A673 (cell line): Measurements from ENCODE around the gene EFR3B. TPM values are rescaled to one million over a fixed set of nuclear protein-coding genes. Genes with fewer than 3 reads are reported as not detected.
"Not testable (repeated sequence)": the region's sequence is repeated elsewhere in the genome, so short reads cannot be mapped to it uniquely, and the experiment has no call there.

ENCODE experiments used
- BruUV-seq: library from RNA; stranded (reverse); fragments of 400-500 nt; replicated peaks from 2 replicates; lab custom pipeline; 2021; lab: Mats Ljungman, UMichigan
- CTCF ChIA-PET: fragments of 300-600 bp; sonication (Branson Sonifier 250); formaldehyde crosslinking; loops from one replicate; lab custom pipeline; 2022; ENCODE audit warnings: antibody characterized with exemption; lab: Charles Lee
- POLR2A ChIA-PET: fragments of 300-600 bp; sonication (Branson Sonifier 250); formaldehyde crosslinking; loops from one replicate; lab custom pipeline; 2022; ENCODE audit warnings: antibody characterized with exemption; ENCODE audit not compliant: low non-redundant PET; lab: Charles Lee
- DNase-seq: peaks from one replicate; pipeline ENCODE4 v3.0.0-alpha.2; 2015; ENCODE audit warnings: low spot score
- H3K27ac ChIP-seq: fragments of 200-600 bp; sonication (generic); 2 replicates; pipeline ENCODE4 v1.5.1; 2016; ENCODE audit warnings: mixed run types, low read depth, mild to moderate bottlenecking, mixed read lengths, antibody characterized with exemption, low read length; ENCODE audit not compliant: poor library complexity, severe bottlenecking
- H3K27me3 ChIP-seq: fragments of 200-600 bp; sonication (generic); replicated peaks from 2 replicates; pipeline ENCODE4 v1.6.1; 2017; ENCODE audit warnings: mixed run types, low read depth, mild to moderate bottlenecking, mixed read lengths, antibody characterized with exemption, low read length; ENCODE audit not compliant: insufficient read depth, poor library complexity
- H3K36me3 ChIP-seq: fragments of 200-600 bp; sonication (generic); 2 replicates; pipeline ENCODE4 v1.6.1; 2016; ENCODE audit warnings: mixed run types, mild to moderate bottlenecking, mixed read lengths, antibody characterized with exemption, low read length; ENCODE audit not compliant: insufficient read depth, poor library complexity, severe bottlenecking
- H3K4me1 ChIP-seq: fragments of 200-600 bp; sonication (generic); 2 replicates; pipeline ENCODE4 v1.6.1; 2017; ENCODE audit warnings: mixed run types, mild to moderate bottlenecking, mixed read lengths, antibody characterized with exemption, low read length; ENCODE audit not compliant: insufficient read depth, poor library complexity, severe bottlenecking
- H3K4me3 ChIP-seq: fragments of 200-600 bp; sonication (generic); 2 replicates; pipeline ENCODE4 v1.5.1; 2016; ENCODE audit warnings: low read depth, mixed run types, mild to moderate bottlenecking, mixed read lengths, low read length; ENCODE audit not compliant: poor library complexity, severe bottlenecking
- H3K9me3 ChIP-seq: fragments of 200-600 bp; sonication (generic); 2 replicates; pipeline ENCODE4 v1.6.1; 2016; ENCODE audit warnings: mixed run types, low read depth, mild to moderate bottlenecking, mixed read lengths, antibody characterized with exemption, low read length; ENCODE audit not compliant: poor library complexity, severe bottlenecking
- EZH2 ChIP-seq: fragments of 200-600 bp; sonication (generic); IDR thresholded peaks from 2 replicates; pipeline ENCODE4 v1.6.1; 2017; ENCODE audit warnings: borderline replicate concordance, low read depth, mild to moderate bottlenecking, mixed read lengths, antibody characterized with exemption, low read length; ENCODE audit not compliant: poor library complexity, severe bottlenecking
- intact Hi-C: fragments of 100-400 bp; cut with micrococcal nuclease; formaldehyde crosslinking; loops from one replicate; pipeline ENCODE4 v1.10.0; 2022; ENCODE audit not compliant: unreplicated experiment
- total RNA-seq: library from RNA; stranded (reverse); gene quantifications from 2 replicates; pipeline ENCODE4 v1.2.3, GENCODE V29; 2021
- TF ChIP-seq, protein P1 (sequence below): fragments of 300-800, 200-600 bp; sonication (generic); conservative IDR thresholded peaks from 2 replicates; pipeline ENCODE4 v1.5.1; 2017; ENCODE audit warnings: low read depth, mild to moderate bottlenecking, antibody characterized with exemption, low read length, moderate library complexity, mixed read lengths

The EFR3B gene
- total RNA-seq, 1 experiment from 2014 or later = 1.0 TPM

DNA sequence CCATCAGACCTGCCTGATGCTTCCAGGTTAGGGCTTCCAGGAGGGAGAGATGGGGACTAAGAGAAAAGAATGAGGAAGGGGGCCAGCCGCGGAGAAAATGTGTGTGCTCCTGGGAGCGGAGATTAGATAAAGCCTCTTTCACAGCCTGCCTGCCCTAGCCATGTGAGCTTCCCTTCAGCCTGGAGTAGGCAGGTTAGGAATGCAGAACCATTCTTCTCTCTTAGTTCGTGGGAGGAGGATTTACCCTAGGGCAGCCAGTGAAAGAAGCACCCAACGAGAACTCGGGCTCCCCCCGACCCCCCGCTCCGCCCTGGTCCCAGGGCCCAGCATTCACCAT is 90.4 kb downstream of the EFR3B start:
- Histone ChIP-seq H3K9me3 (no peaks in the 10 kb centered on the region), H3K27ac (no peak overlapping the region), H3K36me3 (no peaks in the 10 kb centered on the region), H3K4me1 (no peaks in the 10 kb centered on the region), H3K27me3 (peaks cover 30% of the 10 kb centered on the region), H3K4me3 (no peak overlapping the region)
- POLR2A ChIA-PET = interaction anchor here (0.6 kb wide), 1 partner anchor 1371 kb away, joined by 3 read pairs; no protein-coding TSS in a partner anchor
- CTCF ChIA-PET = no interaction called here
- BruUV-seq = no TSS peak
- no peak for DNase-seq
- intact Hi-C loops = loop anchor here (10.0 kb wide), 1 partner anchor 297 kb away; no protein-coding TSS in a partner anchor
- TF ChIP-seq, protein P1, sequence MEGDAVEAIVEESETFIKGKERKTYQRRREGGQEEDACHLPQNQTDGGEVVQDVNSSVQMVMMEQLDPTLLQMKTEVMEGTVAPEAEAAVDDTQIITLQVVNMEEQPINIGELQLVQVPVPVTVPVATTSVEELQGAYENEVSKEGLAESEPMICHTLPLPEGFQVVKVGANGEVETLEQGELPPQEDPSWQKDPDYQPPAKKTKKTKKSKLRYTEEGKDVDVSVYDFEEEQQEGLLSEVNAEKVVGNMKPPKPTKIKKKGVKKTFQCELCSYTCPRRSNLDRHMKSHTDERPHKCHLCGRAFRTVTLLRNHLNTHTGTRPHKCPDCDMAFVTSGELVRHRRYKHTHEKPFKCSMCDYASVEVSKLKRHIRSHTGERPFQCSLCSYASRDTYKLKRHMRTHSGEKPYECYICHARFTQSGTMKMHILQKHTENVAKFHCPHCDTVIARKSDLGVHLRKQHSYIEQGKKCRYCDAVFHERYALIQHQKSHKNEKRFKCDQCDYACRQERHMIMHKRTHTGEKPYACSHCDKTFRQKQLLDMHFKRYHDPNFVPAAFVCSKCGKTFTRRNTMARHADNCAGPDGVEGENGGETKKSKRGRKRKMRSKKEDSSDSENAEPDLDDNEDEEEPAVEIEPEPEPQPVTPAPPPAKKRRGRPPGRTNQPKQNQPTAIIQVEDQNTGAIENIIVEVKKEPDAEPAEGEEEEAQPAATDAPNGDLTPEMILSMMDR = no peak
- no peak for TF ChIP-seq EZH2

DNA sequence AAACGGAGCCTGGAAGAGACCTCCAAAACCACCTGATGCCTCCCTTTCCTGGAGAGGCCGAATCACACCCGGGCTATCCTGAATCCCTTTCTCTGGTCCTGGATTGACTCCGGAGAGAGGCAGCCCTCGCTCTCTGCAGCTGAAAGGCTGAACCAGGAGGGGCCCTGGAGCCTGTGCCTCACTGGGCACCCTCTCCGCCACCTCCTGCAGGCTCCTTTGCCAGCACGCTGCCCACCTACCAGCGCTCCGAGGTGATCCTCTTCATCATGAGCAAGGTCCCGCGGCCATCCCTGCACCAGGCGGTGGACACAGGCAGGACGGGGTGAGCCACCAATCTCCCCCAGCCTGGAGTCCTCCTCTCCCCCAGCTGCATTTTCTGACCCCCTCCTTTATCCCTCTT is 90.8 kb downstream of the EFR3B start:
- TF ChIP-seq EZH2 = no peak
- TF ChIP-seq, protein P1 = no peak
- no peak for DNase-seq
- Histone ChIP-seq H3K4me1 (no peaks in the 10 kb centered on the region), H3K27ac (no peak overlapping the region), H3K9me3 (no peaks in the 10 kb centered on the region), H3K36me3 (no peaks in the 10 kb centered on the region), H3K27me3 (peaks cover 30% of the 10 kb centered on the region), H3K4me3 (no peak overlapping the region)
- intact Hi-C loops = loop anchor here (10.0 kb wide), 1 partner anchor 298 kb away; no protein-coding TSS in a partner anchor
- ChIA-PET CTCF (no interaction called here), POLR2A (no interaction called here)
- BruUV-seq = no TSS peak

DNA sequence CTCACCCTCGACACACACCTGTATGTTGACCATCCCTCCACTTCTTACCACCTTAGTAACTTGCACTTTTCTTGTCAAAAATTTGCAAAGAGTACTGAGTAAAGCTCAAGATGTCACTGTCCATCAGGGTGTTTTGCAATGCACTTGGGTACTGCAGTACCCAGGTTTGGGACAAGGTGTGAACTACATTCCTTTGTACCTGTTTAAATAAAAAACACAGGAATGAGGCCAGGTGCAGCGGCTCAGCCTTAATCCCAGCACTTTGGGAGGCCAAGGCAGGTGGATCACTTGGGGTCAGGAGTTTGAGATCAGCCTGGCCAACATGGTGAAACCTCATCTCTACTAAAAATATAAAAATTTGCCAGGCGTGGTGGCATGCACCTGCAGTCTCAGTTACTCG is 98.7 kb downstream of the EFR3B start:
- CTCF ChIA-PET, DNase-seq, H3K27ac ChIP-seq, POLR2A ChIA-PET, H3K4me3 ChIP-seq, H3K9me3 ChIP-seq, H3K4me1 ChIP-seq, H3K36me3 ChIP-seq, BruUV-seq, intact Hi-C loops: not testable (repeated sequence)
- H3K27me3 ChIP-seq = peaks cover 11% of the 10 kb centered on the region

DNA sequence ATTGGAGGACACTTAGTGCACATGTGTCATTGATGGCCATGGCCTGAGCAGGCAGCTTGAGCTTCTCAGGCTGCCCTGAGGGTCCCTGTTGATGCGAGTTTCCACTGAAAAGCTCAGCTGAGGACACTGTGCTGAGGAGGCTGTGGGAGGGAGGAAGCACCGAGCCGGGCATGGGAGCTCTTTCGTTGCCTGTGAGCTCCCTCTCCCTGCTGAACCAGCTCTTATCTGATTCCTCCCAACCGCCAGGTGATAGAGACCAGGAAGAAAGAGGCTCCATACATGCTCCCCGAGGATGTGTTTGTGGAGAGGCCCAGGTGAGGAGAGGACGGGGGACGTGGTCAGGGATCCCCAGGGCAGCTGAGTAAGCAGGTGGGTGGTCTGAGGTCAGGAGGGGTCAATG is 99.2 kb downstream of the EFR3B start:
- intact Hi-C loops = no loop called here
- no peak for TF ChIP-seq EZH2
- TF ChIP-seq, protein P1 = no peak
- no peaks in the 10 kb centered on the region for H3K36me3 ChIP-seq
- CTCF ChIA-PET = no interaction called here
- H3K4me1 ChIP-seq = no peaks in the 10 kb centered on the region
- no peak overlapping the region for H3K27ac ChIP-seq
- H3K27me3 ChIP-seq = peaks cover 8% of the 10 kb centered on the region
- POLR2A ChIA-PET = no interaction called here
- H3K4me3 ChIP-seq = no peak overlapping the region
- H3K9me3 ChIP-seq = no peaks in the 10 kb centered on the region
- no peak for DNase-seq
- BruUV-seq = no TSS peak
